Measurements from ENCODE around the gene TRABD2B. TPM values are rescaled to one million over a fixed set of nuclear protein-coding genes. Genes with fewer than 3 reads are reported as not detected.

The TRABD2B gene
- total RNA-seq, 1 experiment from 2014 or later: 10.3 TPM

- Mint-ChIP-seq H3K27ac (no peak overlapping the region), H3K36me3 (no peaks in the 10 kb centered on the region), H3K4me1 (peaks cover 17% of the 10 kb centered on the region), H3K4me3 (no peak overlapping the region), H3K27me3 (ENCODE audit: low read depth) (no peaks in the 10 kb centered on the region), H3K9me3 (no peaks in the 10 kb centered on the region)
- DNase-seq (ENCODE audit: low spot score) (no peak), ATAC-seq (no peak)
- ChIA-PET CTCF (no interaction called here), POLR2A (no interaction called here)
- TF ChIP-seq HMGA2 (CRISPR knock-in tag; IDR thresholded peaks at IDR 0.05) (no peak), NR2C2 (CRISPR knock-in tag; IDR thresholded peaks at IDR 0.05) (no peak), E2F1 (CRISPR knock-in tag; IDR thresholded peaks at IDR 0.05) (no peak), HMGXB4 (CRISPR knock-in tag; IDR thresholded peaks at IDR 0.05) (no peak)
- TF ChIP-seq, protein P1, sequence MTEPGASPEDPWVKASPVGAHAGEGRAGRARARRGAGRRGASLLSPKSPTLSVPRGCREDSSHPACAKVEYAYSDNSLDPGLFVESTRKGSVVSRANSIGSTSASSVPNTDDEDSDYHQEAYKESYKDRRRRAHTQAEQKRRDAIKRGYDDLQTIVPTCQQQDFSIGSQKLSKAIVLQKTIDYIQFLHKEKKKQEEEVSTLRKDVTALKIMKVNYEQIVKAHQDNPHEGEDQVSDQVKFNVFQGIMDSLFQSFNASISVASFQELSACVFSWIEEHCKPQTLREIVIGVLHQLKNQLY (CRISPR knock-in tag; IDR thresholded peaks at IDR 0.05): no peak
These were observed 110.1 kb downstream of the TRABD2B start for GRCh38 chr1:47887060-47887459.

- no peaks in the 10 kb centered on the region for H3K27me3 Mint-ChIP-seq (ENCODE audit: low read depth)
- CTCF ChIA-PET: no interaction called here
- DNase-seq (ENCODE audit: low spot score) (no peak), ATAC-seq (no peak)
- H3K9me3 Mint-ChIP-seq: no peaks in the 10 kb centered on the region
- no peak overlapping the region for H3K27ac Mint-ChIP-seq
- H3K4me3 Mint-ChIP-seq: no peak overlapping the region
- POLR2A ChIA-PET: no interaction called here
- no peaks in the 10 kb centered on the region for H3K36me3 Mint-ChIP-seq
- H3K4me1 Mint-ChIP-seq: peaks cover 22% of the 10 kb centered on the region
- TF ChIP-seq FOXP4 (CRISPR knock-in tag; IDR thresholded peaks at IDR 0.05) (no peak), NFATC4 (CRISPR knock-in tag; IDR thresholded peaks at IDR 0.05) (no peak), SP1 (CRISPR knock-in tag; conservative IDR thresholded peaks at IDR 0.05) (no peak), ZNF532 (CRISPR knock-in tag; IDR thresholded peaks at IDR 0.05; ENCODE audit: borderline replicate concordance) (no peak), E2F1 (CRISPR knock-in tag; IDR thresholded peaks at IDR 0.05) (no peak), ZNF121 (CRISPR knock-in tag; IDR thresholded peaks at IDR 0.05) (no peak), ATF6 (CRISPR knock-in tag; IDR thresholded peaks at IDR 0.05) (no peak), AR (CRISPR knock-in tag; IDR thresholded peaks at IDR 0.05) (no peak), EMX1 (CRISPR knock-in tag; IDR thresholded peaks at IDR 0.05) (no peak), NFYB (CRISPR knock-in tag; conservative IDR thresholded peaks at IDR 0.05; ENCODE audit: low read depth) (no peak)
- TF ChIP-seq, protein P2, sequence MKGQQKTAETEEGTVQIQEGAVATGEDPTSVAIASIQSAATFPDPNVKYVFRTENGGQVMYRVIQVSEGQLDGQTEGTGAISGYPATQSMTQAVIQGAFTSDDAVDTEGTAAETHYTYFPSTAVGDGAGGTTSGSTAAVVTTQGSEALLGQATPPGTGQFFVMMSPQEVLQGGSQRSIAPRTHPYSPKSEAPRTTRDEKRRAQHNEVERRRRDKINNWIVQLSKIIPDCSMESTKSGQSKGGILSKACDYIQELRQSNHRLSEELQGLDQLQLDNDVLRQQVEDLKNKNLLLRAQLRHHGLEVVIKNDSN (CRISPR knock-in tag; IDR thresholded peaks at IDR 0.05): no peak
- TF ChIP-seq, protein P3, sequence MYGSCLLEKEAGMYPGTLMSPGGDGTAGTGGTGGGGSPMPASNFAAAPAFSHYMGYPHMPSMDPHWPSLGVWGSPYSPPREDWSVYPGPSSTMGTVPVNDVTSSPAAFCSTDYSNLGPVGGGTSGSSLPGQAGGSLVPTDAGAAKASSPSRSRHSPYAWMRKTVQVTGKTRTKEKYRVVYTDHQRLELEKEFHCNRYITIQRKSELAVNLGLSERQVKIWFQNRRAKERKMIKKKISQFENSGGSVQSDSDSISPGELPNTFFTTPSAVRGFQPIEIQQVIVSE (CRISPR knock-in tag; IDR thresholded peaks at IDR 0.05; ENCODE audit: borderline replicate concordance): no peak
These were observed 111.0 kb downstream of the TRABD2B start for GRCh38 chr1:47886141-47886540.

Data from WTC11 (cell line).